ENCODE measurements around the gene RCN1. TPM values are rescaled to one million over a fixed set of nuclear protein-coding genes. Genes with fewer than 3 reads are reported as not detected.

Gene RCN1
- total RNA-seq, 1 donor from 2014 or later: 246 TPM

GRCh38 chr11:32141745-32142546 lies 51.1 kb downstream of the RCN1 start:
- Histone ChIP-seq H3K27me3 (no peaks in the 10 kb centered on the region), H3K4me2 (no peak overlapping the region), H3K27ac (no peak overlapping the region), H3K4me3 (no peak overlapping the region), H3K9me3 (ENCODE audit: low read depth) (no peaks in the 10 kb centered on the region), H3K4me1 (no peaks in the 10 kb centered on the region), H3K79me2 (ENCODE audit: low read depth) (no peaks in the 10 kb centered on the region), H3K36me3 (no peaks in the 10 kb centered on the region), H3K9ac (no peak overlapping the region), H2AFZ (replicated peaks) (no peak overlapping the region), H3F3A (ENCODE audit: low read depth) (no peaks in the 10 kb centered on the region), H4K20me1 (ENCODE audit: low read depth) (no peaks in the 10 kb centered on the region)
- TF ChIP-seq EZH2phosphoT487 (IDR thresholded peaks at IDR 0.05): no peak
- TF ChIP-seq CTCF (IDR thresholded peaks at IDR 0.05): no peak
- TF ChIP-seq EZH2 (IDR thresholded peaks at IDR 0.05): no peak
- Mint-ChIP-seq H3K4me3 (no peak overlapping the region), H3K27ac (peak overlapping the region; percentile 66), H3K27me3 (ENCODE audit: insufficient read depth, low read depth) (no peaks in the 10 kb centered on the region), H3K9me3 (peaks cover 4% of the 10 kb centered on the region), H3K4me1 (peaks cover 7% of the 10 kb centered on the region), H3K36me3 (no peaks in the 10 kb centered on the region)
- DNase-seq (ENCODE audit: low spot score): no peak

GRCh38 chr11:32143378-32143777 lies 52.5 kb downstream of the RCN1 start:
- no peaks in the 10 kb centered on the region for H3K9me3 ChIP-seq (ENCODE audit: low read depth)
- H3K27me3 ChIP-seq: no peaks in the 10 kb centered on the region
- Mint-ChIP-seq H3K36me3 (no peaks in the 10 kb centered on the region), H3K4me1 (peaks cover 7% of the 10 kb centered on the region), H3K4me3 (no peak overlapping the region), H3K27me3 (ENCODE audit: insufficient read depth, low read depth) (no peaks in the 10 kb centered on the region), H3K27ac (no peak overlapping the region), H3K9me3 (peaks cover 4% of the 10 kb centered on the region)
- no peak overlapping the region for H2AFZ ChIP-seq (replicated peaks)
- no peaks in the 10 kb centered on the region for H3F3A ChIP-seq (ENCODE audit: low read depth)
- no peaks in the 10 kb centered on the region for H4K20me1 ChIP-seq (ENCODE audit: low read depth)
- no peak overlapping the region for H3K9ac ChIP-seq
- H3K79me2 ChIP-seq (ENCODE audit: low read depth): no peaks in the 10 kb centered on the region
- H3K4me1 ChIP-seq: no peaks in the 10 kb centered on the region
- H3K4me2 ChIP-seq: no peak overlapping the region
- no peak for TF ChIP-seq EZH2phosphoT487 (IDR thresholded peaks at IDR 0.05)
- TF ChIP-seq CTCF (IDR thresholded peaks at IDR 0.05): no peak
- TF ChIP-seq EZH2 (IDR thresholded peaks at IDR 0.05): no peak
- H3K4me3 ChIP-seq: no peak overlapping the region
- H3K36me3 ChIP-seq: no peaks in the 10 kb centered on the region
- H3K27ac ChIP-seq: no peak overlapping the region
- DNase-seq (ENCODE audit: low spot score): no peak

GRCh38 chr11:32145282-32145681 lies 54.4 kb downstream of the RCN1 start:
- Histone ChIP-seq H3K36me3 (no peaks in the 10 kb centered on the region), H3K4me2 (no peak overlapping the region), H3K79me2 (ENCODE audit: low read depth) (no peaks in the 10 kb centered on the region), H3K4me1 (no peaks in the 10 kb centered on the region), H2AFZ (replicated peaks) (no peak overlapping the region), H4K20me1 (ENCODE audit: low read depth) (no peaks in the 10 kb centered on the region), H3K27ac (no peak overlapping the region), H3K9ac (no peak overlapping the region), H3K9me3 (ENCODE audit: low read depth) (no peaks in the 10 kb centered on the region), H3K27me3 (no peaks in the 10 kb centered on the region), H3K4me3 (no peak overlapping the region), H3F3A (ENCODE audit: low read depth) (no peaks in the 10 kb centered on the region)
- Mint-ChIP-seq H3K27me3 (ENCODE audit: insufficient read depth, low read depth) (peaks cover 3% of the 10 kb centered on the region), H3K4me3 (no peak overlapping the region), H3K4me1 (peaks cover 6% of the 10 kb centered on the region), H3K27ac (no peak overlapping the region), H3K9me3 (peaks cover 5% of the 10 kb centered on the region), H3K36me3 (no peaks in the 10 kb centered on the region)
- DNase-seq (ENCODE audit: low spot score): no peak
- TF ChIP-seq CTCF (IDR thresholded peaks at IDR 0.05) (no peak), EZH2 (IDR thresholded peaks at IDR 0.05) (no peak), EZH2phosphoT487 (IDR thresholded peaks at IDR 0.05) (no peak)

All from neural progenitor cell (in vitro differentiated cells).